Measurements from ENCODE around the gene PLSCR4.

GRCh38 chr3:146269271-146269670 lies 18.4 kb upstream of the PLSCR4 start:
- TF ChIP-seq NRF1 (IDR thresholded peaks at IDR 0.05; ENCODE audit: low read depth, low read length) (no peak), REST (IDR thresholded peaks at IDR 0.05; ENCODE audit: low read depth, low read length) (no peak), POLR2AphosphoS5 (IDR thresholded peaks at IDR 0.05; ENCODE audit: low read depth, low read length) (no peak)
